MCF 10A (cell line): Measurements from ENCODE around the gene PLD5. TPM values are rescaled to one million over a fixed set of nuclear protein-coding genes. Genes with fewer than 3 reads are reported as not detected.

ENCODE experiments used
- BruUV-seq: library from RNA; stranded (reverse); fragments of 400-500 nt; replicated peaks from 2 replicates; lab custom pipeline; 2021; lab: Mats Ljungman, UMichigan
- CTCF ChIA-PET: fragments of 300-600 bp; sonication (Branson Sonifier 250); formaldehyde crosslinking; extraction: SDS; loops from one replicate; lab custom pipeline; 2021; ENCODE audit warnings: antibody characterized with exemption, inconsistent platforms; lab: Yijun Ruan, JAX
- POLR2A ChIA-PET: fragments of 300-600, 350-650 bp; sonication (Branson Sonifier 250); formaldehyde crosslinking; extraction: SDS; loops from one replicate; lab custom pipeline; 2020; ENCODE audit warnings: antibody characterized with exemption, inconsistent platforms; lab: Yijun Ruan, JAX
- DNase-seq: peaks from one replicate; pipeline ENCODE4 v3.0.0-alpha.2; 2018; ENCODE audit not compliant: unreplicated experiment
- H3K27ac Mint-ChIP-seq: one replicate; pipeline ENCODE4 v1.8.0; 2022; ENCODE audit warnings: mild to moderate bottlenecking, low read depth, mixed read lengths; ENCODE audit not compliant: unreplicated experiment
- H3K27me3 Mint-ChIP-seq: one replicate; pipeline ENCODE4 v1.8.0; 2022; ENCODE audit warnings: mixed read lengths; ENCODE audit not compliant: insufficient read depth, unreplicated experiment
- H3K36me3 Mint-ChIP-seq: one replicate; pipeline ENCODE4 v1.8.0; 2022; ENCODE audit warnings: mild to moderate bottlenecking, moderate library complexity, mixed read lengths; ENCODE audit not compliant: insufficient read depth, unreplicated experiment
- H3K4me1 Mint-ChIP-seq: one replicate; pipeline ENCODE4 v1.8.0; 2022; ENCODE audit warnings: mixed read lengths; ENCODE audit not compliant: insufficient read depth, unreplicated experiment
- H3K4me3 Mint-ChIP-seq: one replicate; pipeline ENCODE4 v1.8.0; 2022; ENCODE audit warnings: mild to moderate bottlenecking, moderate library complexity, mixed read lengths; ENCODE audit not compliant: unreplicated experiment
- H3K9me3 Mint-ChIP-seq: one replicate; pipeline ENCODE4 v1.8.0; 2022; ENCODE audit warnings: mixed read lengths; ENCODE audit not compliant: unreplicated experiment
- intact Hi-C: fragments of 100-400 bp; cut with micrococcal nuclease; formaldehyde crosslinking; loops from 2 replicates; pipeline ENCODE4 v1.14.1; 2022
- total RNA-seq: library from RNA; stranded (reverse); gene quantifications from 2 replicates; pipeline ENCODE4 v1.2.3, GENCODE V29; 2022
- TF ChIP-seq, protein P1 (sequence below): fragments of 200-600 bp; IDR thresholded peaks from one replicate; pipeline ENCODE4 v1.8.0; 2022; ENCODE audit warnings: antibody characterized with exemption, mild to moderate bottlenecking; ENCODE audit not compliant: unreplicated experiment

Gene PLD5
- total RNA-seq, 1 experiment from 2014 or later, result 18.3 TPM

DNA sequence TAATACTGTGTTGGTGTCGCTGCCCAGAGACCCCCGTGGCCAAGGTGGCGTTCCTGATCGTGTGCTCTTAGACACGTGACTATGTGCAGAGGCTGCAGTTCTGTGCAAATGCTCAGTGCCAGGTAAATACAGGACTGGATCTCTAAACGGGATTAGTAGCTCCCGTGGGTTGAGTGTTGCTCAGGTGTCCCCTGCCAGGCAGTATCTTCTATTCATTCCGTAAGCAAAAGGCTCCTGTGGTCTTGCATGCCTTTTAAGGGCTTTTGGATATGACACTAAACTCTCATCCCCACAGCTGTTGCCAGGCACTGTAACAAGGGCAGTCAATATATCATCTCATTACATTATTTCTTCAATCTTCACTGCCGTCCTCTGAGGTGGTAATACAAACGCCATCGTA, 431.4 kb downstream of the PLD5 start:
- no TSS peak for BruUV-seq
- H3K4me1 Mint-ChIP-seq, result no peaks in the 10 kb centered on the region
- ChIA-PET POLR2A (interaction anchor here (1.2 to 1.6 kb wide), 2 partner anchors 12 to 24 kb away, joined by 4 read pairs; no protein-coding TSS in a partner anchor), CTCF (interaction anchor here (0.7 kb wide), 1 partner anchor 1026 kb away, joined by 3 read pairs; no protein-coding TSS in a partner anchor)
- TF ChIP-seq, protein P1, sequence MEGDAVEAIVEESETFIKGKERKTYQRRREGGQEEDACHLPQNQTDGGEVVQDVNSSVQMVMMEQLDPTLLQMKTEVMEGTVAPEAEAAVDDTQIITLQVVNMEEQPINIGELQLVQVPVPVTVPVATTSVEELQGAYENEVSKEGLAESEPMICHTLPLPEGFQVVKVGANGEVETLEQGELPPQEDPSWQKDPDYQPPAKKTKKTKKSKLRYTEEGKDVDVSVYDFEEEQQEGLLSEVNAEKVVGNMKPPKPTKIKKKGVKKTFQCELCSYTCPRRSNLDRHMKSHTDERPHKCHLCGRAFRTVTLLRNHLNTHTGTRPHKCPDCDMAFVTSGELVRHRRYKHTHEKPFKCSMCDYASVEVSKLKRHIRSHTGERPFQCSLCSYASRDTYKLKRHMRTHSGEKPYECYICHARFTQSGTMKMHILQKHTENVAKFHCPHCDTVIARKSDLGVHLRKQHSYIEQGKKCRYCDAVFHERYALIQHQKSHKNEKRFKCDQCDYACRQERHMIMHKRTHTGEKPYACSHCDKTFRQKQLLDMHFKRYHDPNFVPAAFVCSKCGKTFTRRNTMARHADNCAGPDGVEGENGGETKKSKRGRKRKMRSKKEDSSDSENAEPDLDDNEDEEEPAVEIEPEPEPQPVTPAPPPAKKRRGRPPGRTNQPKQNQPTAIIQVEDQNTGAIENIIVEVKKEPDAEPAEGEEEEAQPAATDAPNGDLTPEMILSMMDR, result no peak
- no peaks in the 10 kb centered on the region for H3K27me3 Mint-ChIP-seq
- H3K36me3 Mint-ChIP-seq, result no peaks in the 10 kb centered on the region
- no peaks in the 10 kb centered on the region for H3K9me3 Mint-ChIP-seq
- H3K27ac Mint-ChIP-seq, result no peak overlapping the region
- no peak for DNase-seq
- no peak overlapping the region for H3K4me3 Mint-ChIP-seq
- intact Hi-C loops, result no loop called here

DNA sequence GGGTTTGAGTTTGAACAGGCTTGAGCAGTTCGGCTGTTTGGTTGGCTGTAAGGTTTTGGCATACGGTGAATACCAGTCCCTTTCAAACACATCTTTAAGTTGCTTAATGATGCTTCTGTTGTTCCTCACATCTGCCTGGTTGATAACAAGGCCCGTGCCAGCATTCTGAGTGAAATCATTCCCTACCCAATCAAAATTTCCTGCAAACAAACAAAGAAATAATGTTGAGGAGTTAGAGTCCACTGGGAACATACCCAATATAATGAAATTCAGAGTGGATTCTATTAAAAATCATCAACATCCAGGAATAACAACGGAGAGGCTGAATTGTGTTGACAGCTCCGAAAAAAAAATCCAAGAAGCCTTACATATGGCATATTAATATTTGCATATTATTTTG, 434.6 kb downstream of the PLD5 start:
- Mint-ChIP-seq H3K9me3 (no peaks in the 10 kb centered on the region), H3K36me3 (no peaks in the 10 kb centered on the region), H3K4me3 (no peak overlapping the region), H3K27ac (no peak overlapping the region), H3K4me1 (no peaks in the 10 kb centered on the region), H3K27me3 (no peaks in the 10 kb centered on the region)
- CTCF ChIA-PET, result interaction anchor here (2.1 kb wide), 1 partner anchor 10 kb away, joined by 7 read pairs; no protein-coding TSS in a partner anchor
- no peak for DNase-seq
- intact Hi-C loops, result no loop called here
- no TSS peak for BruUV-seq
- TF ChIP-seq, protein P1, result no peak
- POLR2A ChIA-PET, result no interaction called here

DNA sequence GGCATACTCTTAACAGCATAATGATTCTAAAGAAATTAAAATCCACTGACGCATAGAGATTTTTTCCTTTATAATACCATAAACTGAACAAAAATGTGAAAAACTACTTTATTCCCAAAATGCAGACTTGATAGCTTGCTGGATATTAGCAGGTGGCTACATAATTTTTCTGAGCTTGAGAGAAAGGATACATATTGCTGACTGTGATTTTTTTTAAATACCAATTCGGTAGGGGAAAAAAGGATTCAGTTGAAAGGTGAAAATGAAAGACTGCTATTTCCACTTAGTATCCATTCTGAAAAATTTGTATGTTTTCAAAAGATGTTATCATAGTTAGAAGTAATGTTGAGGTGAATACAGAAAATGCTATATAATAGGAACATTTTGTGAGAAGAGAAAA, 435.6 kb downstream of the PLD5 start:
- BruUV-seq, result no TSS peak
- no peaks in the 10 kb centered on the region for H3K4me1 Mint-ChIP-seq
- TF ChIP-seq, protein P1, result no peak
- no peaks in the 10 kb centered on the region for H3K9me3 Mint-ChIP-seq
- no peak for DNase-seq
- no peaks in the 10 kb centered on the region for H3K36me3 Mint-ChIP-seq
- ChIA-PET CTCF (interaction anchor here (0.7 to 2.1 kb wide), 3 partner anchors 11 to 18 kb away, joined by 3 to 7 read pairs (median 5); no protein-coding TSS in a partner anchor), POLR2A (interaction anchor here (1.1 kb wide), 1 partner anchor 13 kb away, joined by 4 read pairs; no protein-coding TSS in a partner anchor)
- no peaks in the 10 kb centered on the region for H3K27me3 Mint-ChIP-seq
- no peak overlapping the region for H3K4me3 Mint-ChIP-seq
- H3K27ac Mint-ChIP-seq, result no peak overlapping the region
- intact Hi-C loops, result no loop called here

DNA sequence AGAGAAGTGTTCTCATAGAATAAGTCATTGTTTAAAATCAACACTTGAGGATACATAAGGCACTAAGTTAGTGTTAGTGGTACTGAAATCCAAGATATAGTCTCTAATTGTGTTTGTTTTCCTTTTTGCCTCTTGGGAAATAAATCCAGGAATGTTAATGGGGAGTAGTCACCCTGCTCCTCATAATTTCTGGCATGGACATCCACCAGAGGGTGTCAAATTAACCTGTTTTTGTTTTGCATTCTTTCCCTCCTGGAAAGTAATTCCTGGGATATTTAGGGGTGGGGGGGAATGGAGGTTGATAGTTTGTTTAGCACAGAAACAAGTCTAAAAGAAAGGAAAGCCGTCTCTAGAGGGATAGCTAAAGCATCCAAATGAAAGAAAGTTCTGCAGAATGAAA, 437.8 kb downstream of the PLD5 start:
- intact Hi-C loops, result no loop called here
- POLR2A ChIA-PET, result no interaction called here

More for the DNA sequence above, 437.8 kb downstream of the PLD5 start:
- Mint-ChIP-seq H3K4me3 (no peak overlapping the region), H3K9me3 (no peaks in the 10 kb centered on the region), H3K36me3 (no peaks in the 10 kb centered on the region), H3K4me1 (no peaks in the 10 kb centered on the region), H3K27me3 (no peaks in the 10 kb centered on the region), H3K27ac (no peak overlapping the region)
- CTCF ChIA-PET, result interaction anchor here (0.8 kb wide), 1 partner anchor 296 kb away, joined by 3 read pairs; no protein-coding TSS in a partner anchor
- TF ChIP-seq, protein P1, result no peak
- no peak for DNase-seq
- no TSS peak for BruUV-seq
